ENCODE data around the gene FRYL. TPM values are rescaled to one million over a fixed set of nuclear protein-coding genes. Genes with fewer than 3 reads are reported as not detected.

Gene FRYL
- total RNA-seq, 1 experiment from 2014 or later = 103 TPM

- Histone ChIP-seq H3K4me1 (ENCODE audit: low read length) (peaks cover 13% of the 10 kb centered on the region), H3K9me3 (ENCODE audit: low read length) (no peaks in the 10 kb centered on the region), H3K27ac (ENCODE audit: low read length) (no peak overlapping the region), H3K4me3 (ENCODE audit: low read length) (no peak overlapping the region), H2AFZ (ENCODE audit: low read length) (no peak overlapping the region), H3K9ac (ENCODE audit: low read length) (no peak overlapping the region), H4K20me1 (ENCODE audit: insufficient read depth, low read depth, low read length) (no peaks in the 10 kb centered on the region), H3K9me2 (replicated peaks; ENCODE audit: insufficient read depth, low read length) (no peaks in the 10 kb centered on the region), H3K36me3 (ENCODE audit: insufficient read depth, low read length) (no peaks in the 10 kb centered on the region), H3K79me2 (ENCODE audit: low read length) (peaks cover 84% of the 10 kb centered on the region), H3K27me3 (ENCODE audit: low read length) (no peaks in the 10 kb centered on the region), H3K4me2 (ENCODE audit: low read depth, low read length, poor library complexity, severe bottlenecking) (no peak overlapping the region)
- no peak for DNase-seq
Observed at GRCh38 chr4:48664938-48665337, 115.1 kb downstream of the FRYL start.

GRCh38 chr4:48661391-48661790, 118.7 kb downstream of the FRYL start:
- H3K79me2 ChIP-seq (ENCODE audit: low read length) = peaks cover 81% of the 10 kb centered on the region
- no peak overlapping the region for H3K9ac ChIP-seq (ENCODE audit: low read length)
- no peak overlapping the region for H3K4me2 ChIP-seq (ENCODE audit: low read depth, low read length, poor library complexity, severe bottlenecking)
- H3K36me3 ChIP-seq (ENCODE audit: insufficient read depth, low read length) = no peaks in the 10 kb centered on the region; the same call in 1 of the 2 replicates
- H3K9me3 ChIP-seq (ENCODE audit: low read length) = no peaks in the 10 kb centered on the region
- H3K9me2 ChIP-seq (replicated peaks; ENCODE audit: insufficient read depth, low read length) = no peaks in the 10 kb centered on the region
- DNase-seq = no peak
- H3K27me3 ChIP-seq (ENCODE audit: low read length) = no peaks in the 10 kb centered on the region
- H3K4me1 ChIP-seq (ENCODE audit: low read length) = peaks cover 13% of the 10 kb centered on the region
- H3K4me3 ChIP-seq (ENCODE audit: low read length) = no peak overlapping the region
- H2AFZ ChIP-seq (ENCODE audit: low read length) = no peak overlapping the region
- no peaks in the 10 kb centered on the region for H4K20me1 ChIP-seq (ENCODE audit: insufficient read depth, low read depth, low read length)
- H3K27ac ChIP-seq (ENCODE audit: low read length) = no peak overlapping the region

DNA sequence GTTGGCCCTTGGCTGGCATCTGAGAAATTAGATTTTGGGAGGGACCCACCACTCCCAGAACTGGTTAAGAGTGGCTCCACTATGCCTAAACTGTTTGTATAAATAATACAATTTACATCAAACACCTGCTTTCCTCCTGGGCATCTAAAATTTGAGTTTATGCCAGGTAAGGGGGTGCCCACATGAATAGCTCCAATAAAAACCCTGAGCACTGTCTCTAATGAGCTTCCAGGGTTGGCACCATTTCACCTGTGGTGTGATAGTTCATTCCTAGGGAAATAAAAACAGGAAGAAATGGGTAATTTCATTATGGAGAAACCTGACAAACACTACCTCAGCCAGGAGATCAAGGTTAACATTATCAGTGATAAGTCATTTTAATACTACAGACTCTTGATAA, 119.7 kb downstream of the FRYL start:
- H3K79me2 ChIP-seq (ENCODE audit: low read length) = peaks cover 73% of the 10 kb centered on the region
- H3K9ac ChIP-seq (ENCODE audit: low read length) = no peak overlapping the region
- no peaks in the 10 kb centered on the region; the same call in 1 of the 2 replicates for H3K36me3 ChIP-seq (ENCODE audit: insufficient read depth, low read length)

GRCh38 chr4:48654015-48654664, 125.9 kb downstream of the FRYL start:
- no peak overlapping the region for H3K27ac ChIP-seq (ENCODE audit: low read length)
- H3K4me1 ChIP-seq (ENCODE audit: low read length) = peaks cover 15% of the 10 kb centered on the region
- H3K36me3 ChIP-seq (ENCODE audit: insufficient read depth, low read length) = no peaks in the 10 kb centered on the region; the same call in 1 of the 2 replicates
- peaks cover 75% of the 10 kb centered on the region for H3K79me2 ChIP-seq (ENCODE audit: low read length)
- no peaks in the 10 kb centered on the region for H3K9me3 ChIP-seq (ENCODE audit: low read length)
- no peak overlapping the region for H3K4me3 ChIP-seq (ENCODE audit: low read length)
- H3K4me2 ChIP-seq (ENCODE audit: low read depth, low read length, poor library complexity, severe bottlenecking) = no peak overlapping the region
- H3K9me2 ChIP-seq (replicated peaks; ENCODE audit: insufficient read depth, low read length) = no peaks in the 10 kb centered on the region
- no peak for DNase-seq
- H3K27me3 ChIP-seq (ENCODE audit: low read length) = no peaks in the 10 kb centered on the region
- no peak overlapping the region for H2AFZ ChIP-seq (ENCODE audit: low read length)
- H3K9ac ChIP-seq (ENCODE audit: low read length) = no peak overlapping the region
- H4K20me1 ChIP-seq (ENCODE audit: insufficient read depth, low read depth, low read length) = no peaks in the 10 kb centered on the region

More for the DNA sequence above, 119.7 kb downstream of the FRYL start:
- H3K9me3 ChIP-seq (ENCODE audit: low read length) = no peaks in the 10 kb centered on the region
- no peak overlapping the region for H3K27ac ChIP-seq (ENCODE audit: low read length)
- no peaks in the 10 kb centered on the region for H4K20me1 ChIP-seq (ENCODE audit: insufficient read depth, low read depth, low read length)
- H3K9me2 ChIP-seq (replicated peaks; ENCODE audit: insufficient read depth, low read length) = no peaks in the 10 kb centered on the region
- no peaks in the 10 kb centered on the region for H3K27me3 ChIP-seq (ENCODE audit: low read length)
- H3K4me3 ChIP-seq (ENCODE audit: low read length) = no peak overlapping the region
- no peak for DNase-seq
- H3K4me1 ChIP-seq (ENCODE audit: low read length) = peaks cover 7% of the 10 kb centered on the region
- no peak overlapping the region for H3K4me2 ChIP-seq (ENCODE audit: low read depth, low read length, poor library complexity, severe bottlenecking)
- H2AFZ ChIP-seq (ENCODE audit: low read length) = no peak overlapping the region

- peaks cover 78% of the 10 kb centered on the region for H3K79me2 ChIP-seq (ENCODE audit: low read length)
- H3K4me1 ChIP-seq (ENCODE audit: low read length) = peaks cover 15% of the 10 kb centered on the region
- H2AFZ ChIP-seq (ENCODE audit: low read length) = no peak overlapping the region
- H3K9ac ChIP-seq (ENCODE audit: low read length) = no peak overlapping the region
- H3K4me3 ChIP-seq (ENCODE audit: low read length) = no peak overlapping the region
- no peak overlapping the region for H3K4me2 ChIP-seq (ENCODE audit: low read depth, low read length, poor library complexity, severe bottlenecking)
- no peak for DNase-seq
- no peaks in the 10 kb centered on the region for H4K20me1 ChIP-seq (ENCODE audit: insufficient read depth, low read depth, low read length)
- no peaks in the 10 kb centered on the region; the same call in 1 of the 2 replicates for H3K36me3 ChIP-seq (ENCODE audit: insufficient read depth, low read length)
- H3K27me3 ChIP-seq (ENCODE audit: low read length) = no peaks in the 10 kb centered on the region
- no peaks in the 10 kb centered on the region for H3K9me2 ChIP-seq (replicated peaks; ENCODE audit: insufficient read depth, low read length)
- H3K27ac ChIP-seq (ENCODE audit: low read length) = no peak overlapping the region
- H3K9me3 ChIP-seq (ENCODE audit: low read length) = no peaks in the 10 kb centered on the region
Observed at GRCh38 chr4:48653217-48654014, 126.7 kb downstream of the FRYL start.

DNA sequence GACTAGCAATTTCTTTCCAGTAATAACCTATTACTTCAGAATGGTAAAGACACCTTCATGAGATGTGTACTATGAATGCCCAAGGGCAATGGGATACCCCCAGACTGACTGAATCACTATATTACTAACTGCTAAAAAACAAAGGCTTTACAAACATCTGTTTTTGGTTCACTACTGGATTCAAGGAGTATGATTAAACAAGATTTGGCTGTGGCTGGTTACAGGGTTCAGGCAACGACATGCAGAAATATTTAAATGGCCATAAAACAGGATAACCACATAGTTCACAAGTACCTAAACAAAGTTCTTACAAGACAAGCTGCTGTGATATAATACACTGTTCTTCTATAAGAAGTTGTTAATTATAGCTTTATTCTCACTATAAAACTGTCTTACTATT, 128.2 kb downstream of the FRYL start:
- H4K20me1 ChIP-seq (ENCODE audit: insufficient read depth, low read depth, low read length) = no peaks in the 10 kb centered on the region
- peaks cover 78% of the 10 kb centered on the region for H3K79me2 ChIP-seq (ENCODE audit: low read length)
- no peak overlapping the region for H3K4me3 ChIP-seq (ENCODE audit: low read length)
- no peaks in the 10 kb centered on the region for H3K9me3 ChIP-seq (ENCODE audit: low read length)
- H3K27ac ChIP-seq (ENCODE audit: low read length) = no peak overlapping the region
- H2AFZ ChIP-seq (ENCODE audit: low read length) = no peak overlapping the region
- no peak overlapping the region for H3K9ac ChIP-seq (ENCODE audit: low read length)
- peaks cover 15% of the 10 kb centered on the region for H3K4me1 ChIP-seq (ENCODE audit: low read length)
- DNase-seq = no peak
- H3K9me2 ChIP-seq (replicated peaks; ENCODE audit: insufficient read depth, low read length) = no peaks in the 10 kb centered on the region
- no peaks in the 10 kb centered on the region for H3K27me3 ChIP-seq (ENCODE audit: low read length)
- H3K36me3 ChIP-seq (ENCODE audit: insufficient read depth, low read length) = no peaks in the 10 kb centered on the region; the same call in 1 of the 2 replicates
- H3K4me2 ChIP-seq (ENCODE audit: low read depth, low read length, poor library complexity, severe bottlenecking) = no peak overlapping the region

GRCh38 chr4:48649505-48649904, 130.6 kb downstream of the FRYL start:
- no peak overlapping the region for H3K9ac ChIP-seq (ENCODE audit: low read length)
- no peaks in the 10 kb centered on the region for H3K27me3 ChIP-seq (ENCODE audit: low read length)
- no peak overlapping the region for H3K4me2 ChIP-seq (ENCODE audit: low read depth, low read length, poor library complexity, severe bottlenecking)
- no peaks in the 10 kb centered on the region for H3K36me3 ChIP-seq (ENCODE audit: insufficient read depth, low read length)
- H3K9me2 ChIP-seq (replicated peaks; ENCODE audit: insufficient read depth, low read length) = no peaks in the 10 kb centered on the region
- H3K4me3 ChIP-seq (ENCODE audit: low read length) = no peak overlapping the region
- no peak overlapping the region for H2AFZ ChIP-seq (ENCODE audit: low read length)
- no peak overlapping the region for H3K27ac ChIP-seq (ENCODE audit: low read length)
- no peaks in the 10 kb centered on the region for H4K20me1 ChIP-seq (ENCODE audit: insufficient read depth, low read depth, low read length)
- H3K9me3 ChIP-seq (ENCODE audit: low read length) = no peaks in the 10 kb centered on the region
- peaks cover 15% of the 10 kb centered on the region for H3K4me1 ChIP-seq (ENCODE audit: low read length)
- peaks cover 88% of the 10 kb centered on the region for H3K79me2 ChIP-seq (ENCODE audit: low read length)
- no peak for DNase-seq

- Histone ChIP-seq H3K9ac (ENCODE audit: low read length) (no peak overlapping the region), H3K79me2 (ENCODE audit: low read length) (peaks cover 90% of the 10 kb centered on the region), H4K20me1 (ENCODE audit: insufficient read depth, low read depth, low read length) (no peaks in the 10 kb centered on the region), H2AFZ (ENCODE audit: low read length) (no peak overlapping the region), H3K36me3 (ENCODE audit: insufficient read depth, low read length) (no peaks in the 10 kb centered on the region), H3K27me3 (ENCODE audit: low read length) (no peaks in the 10 kb centered on the region), H3K4me3 (ENCODE audit: low read length) (no peak overlapping the region), H3K4me2 (ENCODE audit: low read depth, low read length, poor library complexity, severe bottlenecking) (no peak overlapping the region), H3K9me2 (replicated peaks; ENCODE audit: insufficient read depth, low read length) (no peaks in the 10 kb centered on the region), H3K9me3 (ENCODE audit: low read length) (no peaks in the 10 kb centered on the region), H3K4me1 (ENCODE audit: low read length) (peaks cover 6% of the 10 kb centered on the region), H3K27ac (ENCODE audit: low read length) (no peak overlapping the region)
- DNase-seq = no peak
Observed at GRCh38 chr4:48645225-48645794, 134.8 kb downstream of the FRYL start.

All from Karpas-422 (cell line).